SK-N-SH (cell line): ENCODE data around the gene GCNT2. TPM values are rescaled to one million over a fixed set of nuclear protein-coding genes. Genes with fewer than 3 reads are reported as not detected.

Experiments
- CTCF ChIA-PET: fragments of 300-600, 350-600 bp; formaldehyde crosslinking; extraction: SDS; loops from one replicate; lab custom pipeline; 2021; lab: Yijun Ruan, JAX
- POLR2A ChIA-PET: fragments of 350-600 bp; sonication (Branson Sonifier 250); formaldehyde crosslinking; extraction: SDS; loops from one replicate; lab custom pipeline; 2020; ENCODE audit warnings: antibody characterized with exemption, inconsistent platforms; lab: Yijun Ruan, JAX
- DNase-seq: peaks from one replicate; pipeline ENCODE4 v3.0.0; 2012
- H2AFZ ChIP-seq: fragments of 200-600 bp; sonication (generic); 2 replicates; pipeline ENCODE4 v1.8.1; 2016; ENCODE audit warnings: antibody characterized with exemption, mild to moderate bottlenecking, low read depth
- H3F3A ChIP-seq: fragments of 200-600 bp; sonication (generic); replicated peaks from 2 replicates; pipeline ENCODE3; 2016; ENCODE audit warnings: antibody characterized with exemption, mild to moderate bottlenecking; ENCODE audit not compliant: insufficient read depth
- H3K27ac ChIP-seq, 2 experiments: fragments of 200-500 bp in 1 of 2; fragments of 200-600 bp in 1 of 2; sonication (Bioruptor generic) in 1 of 2; sonication (generic), shearing (Covaris generic) in 1 of 2; 2 replicates each; pipeline versions ENCODE4 v1.5.1 to v1.6.1; 2014 to 2016; ENCODE audit warnings: low read depth in 2 of 2, inconsistent platforms in 1 of 2, low read length in 1 of 2, mild to moderate bottlenecking in 1 of 2, mixed read lengths in 1 of 2
- H3K27me3 ChIP-seq: fragments of 200-600 bp; sonication (generic), shearing (Covaris generic); 2 replicates; pipeline ENCODE4 v1.6.1; 2016; ENCODE audit warnings: mixed run types; ENCODE audit not compliant: insufficient read depth
- H3K36me3 ChIP-seq, 2 experiments: fragments of 200-500 bp in 1 of 2; fragments of 200-600 bp in 1 of 2; sonication (Bioruptor generic) in 1 of 2; sonication (generic) in 1 of 2; replicated peaks in 1 of 2; 2 replicates each; pipeline versions ENCODE3 to v1.5.1; 2014 to 2016; ENCODE audit warnings: low read length in 1 of 2, mild to moderate bottlenecking in 1 of 2; ENCODE audit not compliant: insufficient read depth in 2 of 2, control insufficient read depth in 1 of 2
- H3K4me1 ChIP-seq, 2 experiments: fragments of 200-500 bp in 1 of 2; fragments of 200-600 bp in 1 of 2; sonication (Bioruptor generic) in 1 of 2; sonication (generic), shearing (Covaris generic) in 1 of 2; 2 replicates each; pipeline versions ENCODE4 v1.5.1 to v1.6.1; 2014 to 2016; ENCODE audit warnings: low read depth in 1 of 2, low read length in 1 of 2, mixed run types in 1 of 2; ENCODE audit not compliant: insufficient read depth in 2 of 2, control insufficient read depth in 1 of 2
- H3K4me2 ChIP-seq: fragments of 200-600 bp; sonication (generic), shearing (Covaris generic); 2 replicates; pipeline ENCODE4 v1.6.1; 2017; ENCODE audit warnings: mixed run types
- H3K4me3 ChIP-seq, 2 experiments: fragments of 200-500 bp in 1 of 2; fragments of 200-600 bp in 1 of 2; sonication (Bioruptor generic) in 1 of 2; sonication (generic), shearing (Covaris generic) in 1 of 2; 2 replicates each; pipeline versions ENCODE4 v1.5.1 to v1.8.1; 2014 to 2016; ENCODE audit warnings: low read depth in 2 of 2, inconsistent platforms in 1 of 2, low read length in 1 of 2, mild to moderate bottlenecking in 1 of 2, mixed read lengths in 1 of 2, moderate library complexity in 1 of 2
- H3K79me2 ChIP-seq: fragments of 200-600 bp; sonication (generic); 2 replicates; pipeline ENCODE4 v1.8.1; 2017; ENCODE audit warnings: mild to moderate bottlenecking; ENCODE audit not compliant: insufficient read depth
- H3K9ac ChIP-seq: fragments of 200-600 bp; sonication (generic); 2 replicates; pipeline ENCODE4 v1.6.1; 2017; ENCODE audit warnings: mixed run types
- H3K9me2 ChIP-seq: fragments of 200-600 bp; sonication (generic); 2 replicates; pipeline ENCODE4 v1.6.1; 2017; ENCODE audit warnings: mixed run types
- H3K9me3 ChIP-seq: fragments of 200-600 bp; sonication (generic); 2 replicates; pipeline ENCODE4 v1.6.1; 2017; ENCODE audit warnings: mixed run types, mild to moderate bottlenecking, moderate library complexity
- H4K20me1 ChIP-seq: fragments of 200-600 bp; sonication (generic); 2 replicates; pipeline ENCODE4 v1.6.1; 2017; ENCODE audit warnings: mild to moderate bottlenecking, mixed run types; ENCODE audit not compliant: insufficient read depth
- CHD2 ChIP-seq: fragments of 150-350 bp; IDR thresholded peaks from 2 replicates; pipeline ENCODE4 v1.6.1; 2018; ENCODE audit warnings: low read length; ENCODE audit not compliant: partially characterized antibody
- ELF1 ChIP-seq: IDR thresholded peaks from 2 replicates; pipeline ENCODE4 v1.4.0; 2012
- FOSL2 ChIP-seq: IDR thresholded peaks from 2 replicates; pipeline ENCODE4 v1.4.0; 2012; ENCODE audit warnings: low read depth, mild to moderate bottlenecking, moderate library complexity, borderline replicate concordance
- GATA2 ChIP-seq: sonication (generic); formaldehyde crosslinking; IDR thresholded peaks from 2 replicates; pipeline ENCODE4 v1.5.0; 2020; ENCODE audit warnings: mild to moderate bottlenecking, missing genetic modification reagents
- IRF3 ChIP-seq: fragments of 150-350 bp; IDR thresholded peaks from 2 replicates; pipeline ENCODE4 v1.6.1; 2016; ENCODE audit warnings: mild to moderate bottlenecking, low read depth, low read length
- JUND ChIP-seq: IDR thresholded peaks from 2 replicates; pipeline ENCODE4 v1.4.0; 2012
- MXI1 ChIP-seq: IDR thresholded peaks from 2 replicates; pipeline ENCODE4 v1.6.1; 2012; ENCODE audit warnings: mild to moderate bottlenecking, low read depth, low read length, improper control_type of control experiment
- RAD21 ChIP-seq: IDR thresholded peaks from 2 replicates; pipeline ENCODE4 v1.6.1; 2012; ENCODE audit warnings: mild to moderate bottlenecking, low read length
- RCOR1 ChIP-seq: fragments of 150-350 bp; IDR thresholded peaks from 2 replicates; pipeline ENCODE4 v1.6.1; 2017; ENCODE audit warnings: antibody characterized with exemption, low read length
- RXRA ChIP-seq: IDR thresholded peaks from 2 replicates; pipeline ENCODE4 v1.4.0; 2012; ENCODE audit warnings: low read depth, mild to moderate bottlenecking, borderline replicate concordance
- SMC3 ChIP-seq: IDR thresholded peaks from 2 replicates; pipeline ENCODE4 v1.6.1; 2012; ENCODE audit warnings: low read depth, low read length, improper control_type of control experiment
- WGBS: methylation state at CpG from one replicate; pipeline ENCODE4 v1.1.6; 2017; ENCODE audit warnings: low lambda C conversion rate; 5-methylcytosine and 5-hydroxymethylcytosine counted together
- polyA plus RNA-seq, 3 experiments: library from polyadenylated mRNA; depleted of rRNA; stranded (reverse); fragments of >200 nt; gene quantifications; 2 replicates each; pipeline ENCODE4 v1.2.3, GENCODE V29; 2012
- TF ChIP-seq, protein P1 (sequence below): IDR thresholded peaks from 2 replicates; pipeline ENCODE4 v1.4.0; 2012; ENCODE audit warnings: low read depth, borderline replicate concordance
- TF ChIP-seq, protein P2 (sequence below): IDR thresholded peaks from 2 replicates; pipeline ENCODE4 v1.6.1; 2012; ENCODE audit warnings: mild to moderate bottlenecking, low read depth, low read length, moderate library complexity
- TF ChIP-seq, protein P3 (sequence below): IDR thresholded peaks from 2 replicates; pipeline ENCODE4; 2012

Gene GCNT2
- polyA plus RNA-seq, 1 of the 3 experiments (the other 2 are of a cell fraction): 0.13 TPM

DNA sequence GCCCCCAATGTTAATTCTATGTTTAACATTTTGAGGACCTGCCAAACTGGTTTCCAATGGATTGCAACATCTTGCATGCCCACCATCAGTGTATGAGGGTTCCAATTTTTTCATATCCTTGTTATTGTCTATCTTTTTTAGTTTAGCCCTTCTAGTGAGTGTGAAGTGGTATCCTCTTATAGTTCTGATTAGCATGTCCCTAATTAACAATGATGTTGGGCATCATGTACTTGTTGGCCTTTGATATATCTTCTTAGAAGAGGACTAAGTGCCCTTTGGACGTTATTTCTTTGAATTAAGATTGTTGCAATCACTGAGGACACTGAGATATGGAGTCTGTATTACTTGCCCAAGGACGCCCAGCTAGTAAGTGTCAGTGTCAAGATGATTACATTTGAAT is 22.3 kb downstream of the GCNT2 start:
- Histone ChIP-seq H3K9me2 (no peaks in the 10 kb centered on the region), H4K20me1 (no peaks in the 10 kb centered on the region), H3K27me3 (no peaks in the 10 kb centered on the region), H3K79me2 (no peaks in the 10 kb centered on the region), H3K4me1 (no peaks in the 10 kb centered on the region), H3K4me3 (no peak overlapping the region), H3F3A (no peaks in the 10 kb centered on the region), H2AFZ (no peak overlapping the region), H3K27ac (no peak overlapping the region), H3K36me3 (no peaks in the 10 kb centered on the region), H3K4me2 (no peak overlapping the region), H3K9ac (no peak overlapping the region), H3K9me3 (no peaks in the 10 kb centered on the region)
- POLR2A ChIA-PET: no interaction called here
- WGBS: 47% methylated on average over 2 of the region's 2 CpGs
- no peak for DNase-seq
- no peak for TF ChIP-seq IRF3
- TF ChIP-seq FOSL2: no peak
- TF ChIP-seq GATA2 (CRISPR knock-in tag): no peak
- TF ChIP-seq SMC3: no peak
- TF ChIP-seq RXRA: no peak
- TF ChIP-seq, protein P1, sequence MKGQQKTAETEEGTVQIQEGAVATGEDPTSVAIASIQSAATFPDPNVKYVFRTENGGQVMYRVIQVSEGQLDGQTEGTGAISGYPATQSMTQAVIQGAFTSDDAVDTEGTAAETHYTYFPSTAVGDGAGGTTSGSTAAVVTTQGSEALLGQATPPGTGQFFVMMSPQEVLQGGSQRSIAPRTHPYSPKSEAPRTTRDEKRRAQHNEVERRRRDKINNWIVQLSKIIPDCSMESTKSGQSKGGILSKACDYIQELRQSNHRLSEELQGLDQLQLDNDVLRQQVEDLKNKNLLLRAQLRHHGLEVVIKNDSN: no peak
- CTCF ChIA-PET: no interaction called here

DNA sequence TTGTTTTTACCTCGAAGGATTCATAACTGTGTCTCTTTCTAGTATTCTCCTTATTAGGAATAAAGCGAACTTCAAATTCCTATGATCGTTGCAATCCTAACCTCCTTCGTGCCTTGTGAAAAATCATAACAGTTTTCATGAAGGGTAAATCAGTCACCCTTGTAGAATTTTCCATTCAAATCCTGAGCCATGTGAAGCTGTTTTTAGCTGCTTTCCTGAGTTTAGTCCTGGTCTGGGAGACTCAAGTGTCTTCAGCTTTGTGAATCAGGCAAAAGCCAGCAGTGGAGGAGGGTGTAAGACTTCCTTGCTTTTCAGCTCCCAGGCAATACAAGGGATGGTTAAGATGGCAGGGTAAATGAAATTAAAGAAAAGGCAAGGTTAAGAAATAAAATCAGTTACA is 24.3 kb downstream of the GCNT2 start:
- H3K27ac ChIP-seq: no peak overlapping the region
- no peaks in the 10 kb centered on the region for H3K36me3 ChIP-seq
- H3K9ac ChIP-seq: no peak overlapping the region
- no peaks in the 10 kb centered on the region for H3K27me3 ChIP-seq
- H4K20me1 ChIP-seq: no peaks in the 10 kb centered on the region
- H3K9me2 ChIP-seq: no peaks in the 10 kb centered on the region
- ChIA-PET POLR2A (interaction anchor here (2.0 kb wide), 1 partner anchor 10 kb away, joined by 7 read pairs; no protein-coding TSS in a partner anchor), CTCF (interaction anchor here (1.1 to 2.5 kb wide), 2 partner anchors 17 to 35 kb away, joined by 5 to 7 read pairs; no protein-coding TSS in a partner anchor)
- H3K4me2 ChIP-seq: no peak overlapping the region
- 78% methylated on average over 4 of the region's 4 CpGs for WGBS
- no peaks in the 10 kb centered on the region for H3K4me1 ChIP-seq
- no peaks in the 10 kb centered on the region for H3K79me2 ChIP-seq
- TF ChIP-seq ELF1 (no peak), MXI1 (no peak), CHD2 (no peak), RXRA (no peak), JUND (no peak), FOSL2 (no peak), RAD21 (no peak), RCOR1 (no peak)
- TF ChIP-seq, protein P2, sequence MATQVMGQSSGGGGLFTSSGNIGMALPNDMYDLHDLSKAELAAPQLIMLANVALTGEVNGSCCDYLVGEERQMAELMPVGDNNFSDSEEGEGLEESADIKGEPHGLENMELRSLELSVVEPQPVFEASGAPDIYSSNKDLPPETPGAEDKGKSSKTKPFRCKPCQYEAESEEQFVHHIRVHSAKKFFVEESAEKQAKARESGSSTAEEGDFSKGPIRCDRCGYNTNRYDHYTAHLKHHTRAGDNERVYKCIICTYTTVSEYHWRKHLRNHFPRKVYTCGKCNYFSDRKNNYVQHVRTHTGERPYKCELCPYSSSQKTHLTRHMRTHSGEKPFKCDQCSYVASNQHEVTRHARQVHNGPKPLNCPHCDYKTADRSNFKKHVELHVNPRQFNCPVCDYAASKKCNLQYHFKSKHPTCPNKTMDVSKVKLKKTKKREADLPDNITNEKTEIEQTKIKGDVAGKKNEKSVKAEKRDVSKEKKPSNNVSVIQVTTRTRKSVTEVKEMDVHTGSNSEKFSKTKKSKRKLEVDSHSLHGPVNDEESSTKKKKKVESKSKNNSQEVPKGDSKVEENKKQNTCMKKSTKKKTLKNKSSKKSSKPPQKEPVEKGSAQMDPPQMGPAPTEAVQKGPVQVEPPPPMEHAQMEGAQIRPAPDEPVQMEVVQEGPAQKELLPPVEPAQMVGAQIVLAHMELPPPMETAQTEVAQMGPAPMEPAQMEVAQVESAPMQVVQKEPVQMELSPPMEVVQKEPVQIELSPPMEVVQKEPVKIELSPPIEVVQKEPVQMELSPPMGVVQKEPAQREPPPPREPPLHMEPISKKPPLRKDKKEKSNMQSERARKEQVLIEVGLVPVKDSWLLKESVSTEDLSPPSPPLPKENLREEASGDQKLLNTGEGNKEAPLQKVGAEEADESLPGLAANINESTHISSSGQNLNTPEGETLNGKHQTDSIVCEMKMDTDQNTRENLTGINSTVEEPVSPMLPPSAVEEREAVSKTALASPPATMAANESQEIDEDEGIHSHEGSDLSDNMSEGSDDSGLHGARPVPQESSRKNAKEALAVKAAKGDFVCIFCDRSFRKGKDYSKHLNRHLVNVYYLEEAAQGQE: no peak
- TF ChIP-seq, protein P3, sequence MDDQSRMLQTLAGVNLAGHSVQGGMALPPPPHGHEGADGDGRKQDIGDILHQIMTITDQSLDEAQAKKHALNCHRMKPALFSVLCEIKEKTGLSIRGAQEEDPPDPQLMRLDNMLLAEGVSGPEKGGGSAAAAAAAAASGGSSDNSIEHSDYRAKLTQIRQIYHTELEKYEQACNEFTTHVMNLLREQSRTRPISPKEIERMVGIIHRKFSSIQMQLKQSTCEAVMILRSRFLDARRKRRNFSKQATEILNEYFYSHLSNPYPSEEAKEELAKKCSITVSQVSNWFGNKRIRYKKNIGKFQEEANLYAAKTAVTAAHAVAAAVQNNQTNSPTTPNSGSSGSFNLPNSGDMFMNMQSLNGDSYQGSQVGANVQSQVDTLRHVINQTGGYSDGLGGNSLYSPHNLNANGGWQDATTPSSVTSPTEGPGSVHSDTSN: no peak
- no peak overlapping the region for H3K4me3 ChIP-seq
- no peaks in the 10 kb centered on the region for H3K9me3 ChIP-seq
- H3F3A ChIP-seq: no peaks in the 10 kb centered on the region
- no peak overlapping the region for H2AFZ ChIP-seq
- DNase-seq: no peak
